Fibroblast of lung (primary cell): Measurements from ENCODE around the gene SPO11. TPM values are rescaled to one million over a fixed set of nuclear protein-coding genes. Genes with fewer than 3 reads are reported as not detected.
"Not testable (repeated sequence)": the region's sequence is repeated elsewhere in the genome, so short reads cannot be mapped to it uniquely, and the experiment has no call there.

ENCODE experiments used
- DNase-seq, 2 donors: peaks; one replicate each; pipeline versions ENCODE4 v3.0.0 to v3.0.0-alpha.2; 2010; ENCODE audit warnings: low read depth in 2 of 2
- H2AFZ ChIP-seq: 2 replicates; pipeline ENCODE4 v1.5.1; 2012; ENCODE audit warnings: low read length, control low read depth, inconsistent platforms
- H3K27ac ChIP-seq: 2 replicates; pipeline ENCODE4 v1.5.1; 2011; ENCODE audit warnings: low read length, control low read depth; ENCODE audit not compliant: insufficient read depth
- H3K27me3 ChIP-seq: 2 replicates; pipeline ENCODE4 v1.5.1; 2011; ENCODE audit warnings: mild to moderate bottlenecking, low read length; ENCODE audit not compliant: control insufficient read depth, insufficient read depth
- H3K36me3 ChIP-seq: 2 replicates; pipeline ENCODE4 v1.5.1; 2011; ENCODE audit warnings: low read length; ENCODE audit not compliant: control insufficient read depth, insufficient read depth
- H3K4me1 ChIP-seq: 2 replicates; pipeline ENCODE4 v1.5.1; 2011; ENCODE audit warnings: low read length; ENCODE audit not compliant: control insufficient read depth, insufficient read depth; ENCODE audit errors: extremely low read depth
- H3K4me2 ChIP-seq: 2 replicates; pipeline ENCODE4 v1.5.1; 2011; ENCODE audit warnings: low read length, control low read depth; ENCODE audit not compliant: insufficient read depth; ENCODE audit errors: extremely low read depth
- H3K4me3 ChIP-seq, 4 experiments: fragments of 200-600 bp in 1 of 4; sonication (generic) in 1 of 4; replicated peaks in 1 of 4; 2 replicates each; pipeline ENCODE4 v1.5.1; 2011 to 2016; ENCODE audit warnings: low read length in 4 of 4, low read depth in 3 of 4, mild to moderate bottlenecking in 3 of 4, control low read depth in 2 of 4, inconsistent platforms in 1 of 4, mixed read lengths in 1 of 4; ENCODE audit not compliant: insufficient read depth in 1 of 4; ENCODE audit errors: control extremely low read depth in 1 of 4
- H3K79me2 ChIP-seq: 2 replicates; pipeline ENCODE4 v1.5.1; 2012; ENCODE audit warnings: mild to moderate bottlenecking, low read length, inconsistent platforms; ENCODE audit not compliant: control insufficient read depth, insufficient read depth
- H3K9ac ChIP-seq: 2 replicates; pipeline ENCODE4 v1.5.1; 2011; ENCODE audit warnings: mild to moderate bottlenecking, low read length, control low read depth; ENCODE audit not compliant: insufficient read depth
- H3K9me3 ChIP-seq: 2 replicates; pipeline ENCODE4 v1.5.1; 2012; ENCODE audit warnings: low read depth, low read length; ENCODE audit not compliant: control insufficient read depth, insufficient read depth
- H4K20me1 ChIP-seq: 2 replicates; pipeline ENCODE4 v1.5.1; 2011; ENCODE audit warnings: low read length; ENCODE audit not compliant: control insufficient read depth, insufficient read depth; ENCODE audit errors: extremely low read depth
- EZH2 ChIP-seq: IDR thresholded peaks from 2 replicates; pipeline ENCODE4 v1.5.1; 2012; ENCODE audit warnings: low read length, control low read depth, mild to moderate bottlenecking; ENCODE audit errors: missing control alignments
- polyA plus RNA-seq, 2 donors: library from polyadenylated mRNA; depleted of rRNA in 1 of 2; stranded (reverse) in 1 of 2; unstranded in 1 of 2; fragments of >200 nt; gene quantifications; 2 replicates each; pipeline ENCODE4 v1.2.1, GENCODE V29; 2011 to 2012; ENCODE audit warnings: missing spikeins in 1 of 2
- total RNA-seq: library from RNA; depleted of rRNA; stranded (reverse); fragments of >200 nt; gene quantifications from 2 replicates; pipeline ENCODE4 v1.2.1, GENCODE V29; 2014
- TF ChIP-seq, protein P1 (sequence below), 2 donors: IDR thresholded peaks in 1 of 2; conservative IDR thresholded peaks in 1 of 2; 1 replicate in 1 of 2; 2 replicates in 1 of 2; pipeline ENCODE4 v1.5.1; 2011 to 2012; ENCODE audit warnings: low read length in 2 of 2, control low read depth in 1 of 2, inconsistent platforms in 1 of 2, low read depth in 1 of 2, mild to moderate bottlenecking in 1 of 2

The SPO11 gene
- total and polyA plus RNA-seq, 2 donors (not counting 1 experiment from before 2014, with no cell fraction given), result not detected

- Histone ChIP-seq H2AFZ (no peak overlapping the region), H3K9me3 (no peaks in the 10 kb centered on the region), H3K27me3 (no peaks in the 10 kb centered on the region), H3K79me2 (peaks cover 5% of the 10 kb centered on the region), H3K4me2 (no peak overlapping the region), H3K9ac (no peak overlapping the region), H3K4me3 (no peak overlapping the region), H3K36me3 (no peaks in the 10 kb centered on the region), H4K20me1 (no peaks in the 10 kb centered on the region), H3K27ac (no peak overlapping the region), H3K4me1 (no peaks in the 10 kb centered on the region)
- DNase-seq, result peak; percentile 67 to 69
- no peak for TF ChIP-seq EZH2
- TF ChIP-seq, protein P1, sequence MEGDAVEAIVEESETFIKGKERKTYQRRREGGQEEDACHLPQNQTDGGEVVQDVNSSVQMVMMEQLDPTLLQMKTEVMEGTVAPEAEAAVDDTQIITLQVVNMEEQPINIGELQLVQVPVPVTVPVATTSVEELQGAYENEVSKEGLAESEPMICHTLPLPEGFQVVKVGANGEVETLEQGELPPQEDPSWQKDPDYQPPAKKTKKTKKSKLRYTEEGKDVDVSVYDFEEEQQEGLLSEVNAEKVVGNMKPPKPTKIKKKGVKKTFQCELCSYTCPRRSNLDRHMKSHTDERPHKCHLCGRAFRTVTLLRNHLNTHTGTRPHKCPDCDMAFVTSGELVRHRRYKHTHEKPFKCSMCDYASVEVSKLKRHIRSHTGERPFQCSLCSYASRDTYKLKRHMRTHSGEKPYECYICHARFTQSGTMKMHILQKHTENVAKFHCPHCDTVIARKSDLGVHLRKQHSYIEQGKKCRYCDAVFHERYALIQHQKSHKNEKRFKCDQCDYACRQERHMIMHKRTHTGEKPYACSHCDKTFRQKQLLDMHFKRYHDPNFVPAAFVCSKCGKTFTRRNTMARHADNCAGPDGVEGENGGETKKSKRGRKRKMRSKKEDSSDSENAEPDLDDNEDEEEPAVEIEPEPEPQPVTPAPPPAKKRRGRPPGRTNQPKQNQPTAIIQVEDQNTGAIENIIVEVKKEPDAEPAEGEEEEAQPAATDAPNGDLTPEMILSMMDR (conservative IDR thresholded peaks at IDR 0.05 in 1 of 2, IDR thresholded peaks at IDR 0.05 in 1 of 2; ENCODE audit: low read depth in 1 of 2, low read length in 2 of 2), result peak; percentile 72 to 81
Observed at GRCh38 chr20:57346477-57346876, 16.9 kb downstream of the SPO11 start.

GRCh38 chr20:57347393-57347792, 17.8 kb downstream of the SPO11 start:
- Histone ChIP-seq H3K27me3 (no peaks in the 10 kb centered on the region), H3K27ac (no peak overlapping the region), H3K9ac (no peak overlapping the region), H3K9me3 (no peaks in the 10 kb centered on the region), H3K4me3 (no peak overlapping the region), H2AFZ (no peak overlapping the region), H3K36me3 (no peaks in the 10 kb centered on the region), H3K4me1 (peaks cover 3% of the 10 kb centered on the region), H3K4me2 (no peak overlapping the region), H4K20me1 (no peaks in the 10 kb centered on the region), H3K79me2 (peaks cover 14% of the 10 kb centered on the region)
- DNase-seq, result no peak
- no peak for TF ChIP-seq EZH2
- TF ChIP-seq, protein P1 (conservative IDR thresholded peaks at IDR 0.05 in 1 of 2, IDR thresholded peaks at IDR 0.05 in 1 of 2; ENCODE audit: low read depth in 1 of 2, low read length in 2 of 2), result no peak

DNA sequence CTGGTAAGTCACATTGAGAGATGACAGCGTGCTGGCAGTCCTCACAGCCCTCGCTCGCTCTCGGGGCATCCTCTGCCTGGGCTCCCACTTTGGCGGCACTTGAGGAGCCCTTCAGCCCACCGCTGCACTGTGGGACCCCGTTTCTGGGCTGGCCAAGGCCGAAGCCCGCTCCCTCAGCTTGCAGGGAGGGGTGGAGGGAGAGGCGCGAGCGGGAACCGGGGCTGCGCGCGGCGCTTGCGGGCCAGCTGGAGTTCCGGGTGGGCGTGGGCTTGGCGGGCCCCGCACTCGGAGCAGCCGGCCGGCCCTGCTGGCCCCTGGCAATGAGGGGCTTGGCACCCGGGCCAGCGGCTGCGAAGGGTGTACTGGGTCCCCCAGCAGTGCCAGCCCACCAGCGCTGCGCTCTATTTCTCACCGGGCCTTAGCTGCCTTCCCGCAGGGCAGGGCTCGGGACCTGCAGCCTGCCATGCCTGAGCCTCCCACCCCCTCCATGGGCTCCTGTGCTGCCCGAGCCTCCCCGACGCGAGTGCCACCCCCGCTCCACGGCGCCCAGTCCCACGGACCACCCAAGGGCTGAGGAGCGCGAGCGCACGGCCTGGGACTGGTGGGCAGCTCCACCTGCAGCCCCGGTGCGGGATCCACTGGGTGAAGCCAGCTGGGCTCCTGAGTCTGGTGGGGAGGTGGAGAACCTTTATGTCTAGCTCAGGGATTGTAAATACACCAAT, 18.8 kb downstream of the SPO11 start:
- not testable (repeated sequence) for H3K4me1 ChIP-seq, H3K9ac ChIP-seq, H4K20me1 ChIP-seq, H2AFZ ChIP-seq, H3K4me2 ChIP-seq, H3K27me3 ChIP-seq, H3K27ac ChIP-seq, H3K9me3 ChIP-seq, H3K4me3 ChIP-seq, DNase-seq, H3K36me3 ChIP-seq
- H3K79me2 ChIP-seq, result peaks cover 23% of the 10 kb centered on the region

GRCh38 chr20:57348922-57349574, 19.4 kb downstream of the SPO11 start:
- H3K9me3 ChIP-seq, H3K4me3 ChIP-seq, H3K27ac ChIP-seq, H2AFZ ChIP-seq, H3K4me1 ChIP-seq, H3K36me3 ChIP-seq, H3K9ac ChIP-seq, H3K4me2 ChIP-seq, DNase-seq, H4K20me1 ChIP-seq, H3K27me3 ChIP-seq: not testable (repeated sequence)
- peaks cover 28% of the 10 kb centered on the region for H3K79me2 ChIP-seq
